Duodenal mucosa (tissue), 2 donors: ENCODE measurements around the gene GRHL1.

Experiments
- H3K27ac ChIP-seq: one replicate; pipeline ENCODE4 v1.7.0; 2013; ENCODE audit warnings: low read depth, low read length
- H3K27me3 ChIP-seq, 2 donors: one replicate each; pipeline ENCODE4 v1.7.0; 2013; ENCODE audit warnings: low read length in 2 of 2, control low read depth in 1 of 2; ENCODE audit not compliant: insufficient read depth in 2 of 2, control insufficient read depth in 1 of 2
- H3K36me3 ChIP-seq, 2 donors: one replicate each; pipeline ENCODE4 v1.7.0; 2013; ENCODE audit warnings: low read length in 2 of 2, control low read depth in 1 of 2; ENCODE audit not compliant: insufficient read depth in 2 of 2, control insufficient read depth in 1 of 2
- H3K4me1 ChIP-seq, 2 donors: one replicate each; pipeline ENCODE4 v1.7.0; 2013; ENCODE audit warnings: low read length in 2 of 2, control low read depth in 1 of 2; ENCODE audit not compliant: insufficient read depth in 2 of 2, control insufficient read depth in 1 of 2
- H3K4me3 ChIP-seq, 2 donors: one replicate each; pipeline ENCODE4 v1.7.0; 2013; ENCODE audit warnings: low read length in 2 of 2, low read depth in 1 of 2
- H3K9ac ChIP-seq, 2 donors: one replicate each; pipeline ENCODE4 v1.7.0; 2013; ENCODE audit warnings: low read length in 2 of 2, low read depth in 1 of 2
- H3K9me3 ChIP-seq, 2 donors: one replicate each; pipeline ENCODE4 v1.7.0; 2013; ENCODE audit warnings: low read length in 2 of 2, control low read depth in 1 of 2; ENCODE audit not compliant: control insufficient read depth in 1 of 2

Gene GRHL1

DNA sequence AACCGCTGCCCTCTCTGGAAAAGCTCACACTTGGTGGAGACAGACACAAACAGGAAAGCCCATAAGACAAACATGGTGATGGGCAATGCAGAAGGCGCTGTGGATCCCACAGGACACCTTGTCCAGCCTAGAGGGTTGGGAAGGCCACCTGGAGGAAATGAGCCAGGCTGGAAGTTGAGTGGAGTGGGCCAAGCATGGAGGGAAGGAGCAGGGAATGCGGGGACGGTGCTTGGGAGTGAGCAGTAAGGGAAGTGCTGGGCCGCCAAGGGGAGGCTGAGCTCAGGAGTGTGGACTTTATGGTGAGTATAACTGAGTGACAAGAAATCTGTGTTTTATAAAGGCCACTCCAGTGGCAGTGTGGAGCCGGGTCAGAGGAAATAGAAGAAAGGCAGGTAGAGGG lies 2.8 kb upstream of the GRHL1 start:
- no peaks in the 10 kb centered on the region for H3K36me3 ChIP-seq
- H3K4me1 ChIP-seq: no peaks in the 10 kb centered on the region
- no peak overlapping the region for H3K4me3 ChIP-seq
- peaks cover 17 to 30% of the 10 kb centered on the region in 2 donors for H3K27me3 ChIP-seq
- H3K27ac ChIP-seq: no peak overlapping the region
- H3K9ac ChIP-seq: no peak overlapping the region
- no peaks in the 10 kb centered on the region for H3K9me3 ChIP-seq

DNA sequence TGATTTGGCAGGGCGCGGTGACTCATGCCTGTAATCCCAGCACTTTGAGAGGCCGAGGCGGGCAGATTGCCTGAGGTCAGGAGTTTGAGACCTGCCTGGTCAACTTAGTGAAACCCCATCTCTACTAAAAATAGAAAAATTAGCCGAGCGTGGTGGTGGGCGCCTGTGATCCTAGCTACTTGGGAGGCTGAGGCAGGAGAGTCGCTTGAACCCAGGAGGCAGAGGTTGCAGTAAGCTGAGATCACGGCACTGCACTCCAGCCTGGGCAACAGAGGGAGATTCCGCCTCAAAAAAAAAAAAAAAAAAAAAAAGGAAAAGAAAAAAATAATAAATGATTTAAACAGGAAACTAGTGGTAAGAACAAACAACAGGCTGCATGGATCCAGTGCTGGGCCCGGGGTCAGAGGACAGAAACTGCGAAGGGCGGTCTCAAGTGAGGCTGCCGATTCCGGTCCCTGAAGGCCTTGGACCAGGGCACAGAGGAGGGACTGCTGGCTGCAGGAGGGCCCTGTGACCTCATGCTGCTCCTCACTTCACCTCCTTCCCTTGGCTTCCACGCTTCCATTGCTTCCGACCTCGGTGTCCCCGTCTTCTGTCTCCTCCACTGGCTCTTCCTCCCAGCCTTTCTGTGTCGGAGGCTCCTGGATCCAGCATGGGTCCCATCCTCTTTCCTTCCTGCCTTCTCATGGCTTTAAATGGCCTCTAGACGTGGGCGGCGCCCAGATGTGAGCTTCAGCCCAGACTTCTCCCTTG lies 2.1 kb upstream of the GRHL1 start:
- Histone ChIP-seq H3K9me3 (no peaks in the 10 kb centered on the region), H3K4me1 (peaks cover 4 to 6% of the 10 kb centered on the region in 2 donors), H3K4me3 (no peak overlapping the region), H3K9ac (no peak overlapping the region), H3K27ac (no peak overlapping the region), H3K36me3 (no peaks in the 10 kb centered on the region), H3K27me3 (peaks cover 14 to 28% of the 10 kb centered on the region in 2 donors)

DNA sequence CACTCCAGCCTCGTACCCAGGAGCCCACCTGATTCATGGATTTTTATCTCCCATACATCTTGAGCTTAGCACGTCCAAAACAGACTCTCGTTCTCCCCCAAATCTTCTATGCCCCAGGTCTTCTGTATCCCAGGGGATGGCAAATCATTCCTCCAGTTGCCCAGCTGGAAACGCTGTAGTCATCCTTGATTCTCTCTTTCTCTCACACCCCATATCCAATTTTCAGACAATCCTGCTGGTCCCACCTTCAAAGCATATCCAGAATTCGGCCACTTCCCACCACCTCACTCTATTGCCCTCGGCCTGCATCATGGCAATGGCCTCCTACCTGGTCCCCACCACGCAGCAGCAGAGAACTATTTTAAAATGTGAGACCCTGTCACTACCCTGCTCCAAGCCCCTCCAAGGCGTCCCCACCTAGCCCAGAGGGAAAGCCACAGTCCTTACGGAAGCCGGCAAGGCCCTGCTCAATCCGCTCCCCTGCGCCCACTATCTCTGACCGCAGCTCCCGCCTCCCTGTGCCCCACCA lies 1.4 kb upstream of the GRHL1 start:
- H3K4me3 ChIP-seq: peak overlapping the region in 1 of 2 donors; percentile 62
- no peak overlapping the region for H3K9ac ChIP-seq
- peaks cover 4 to 9% of the 10 kb centered on the region in 2 donors for H3K4me1 ChIP-seq
- H3K9me3 ChIP-seq: no peaks in the 10 kb centered on the region
- no peaks in the 10 kb centered on the region for H3K36me3 ChIP-seq
- H3K27ac ChIP-seq: no peak overlapping the region
- peaks cover 11 to 21% of the 10 kb centered on the region in 2 donors for H3K27me3 ChIP-seq

DNA sequence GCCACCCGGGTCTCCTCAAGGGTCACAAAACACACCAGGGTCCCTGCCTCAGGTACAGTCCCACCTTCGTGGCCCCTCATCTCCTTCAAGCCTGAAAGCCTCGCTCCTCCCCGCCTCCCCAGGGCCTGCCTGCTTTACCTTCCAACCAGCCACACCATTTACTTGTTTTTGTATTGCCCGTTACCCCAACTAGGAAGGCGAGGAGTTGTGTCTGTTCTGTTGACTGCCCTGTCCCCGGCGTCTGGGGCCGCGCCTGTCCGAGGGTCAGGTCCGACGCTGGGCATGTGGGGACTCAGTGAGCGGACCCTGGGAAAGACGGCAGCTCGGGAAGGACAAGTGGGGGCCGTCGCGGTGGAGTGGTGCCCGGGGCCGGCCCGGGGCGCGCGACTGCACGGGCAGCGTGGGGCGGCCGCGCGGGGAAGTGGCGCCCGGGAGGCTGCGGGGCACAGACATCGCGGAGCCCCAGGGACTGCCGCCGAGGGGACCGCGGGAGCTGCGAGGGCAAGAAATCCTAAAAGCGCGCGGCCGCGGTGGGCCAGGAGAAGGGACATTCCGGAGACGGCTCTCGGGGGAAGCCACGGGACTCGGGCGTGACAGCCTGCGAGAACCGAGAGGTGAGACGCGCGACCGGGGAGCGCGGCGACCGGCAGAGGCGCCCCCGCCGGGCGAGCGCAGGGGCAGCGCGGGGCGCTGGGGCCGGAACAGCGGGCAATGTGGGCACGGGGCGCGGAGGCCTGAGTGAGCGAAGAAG lies 797 bp upstream of the GRHL1 start:
- Histone ChIP-seq H3K9me3 (no peaks in the 10 kb centered on the region), H3K4me3 (peak overlapping the region; percentile 58 to 62), H3K9ac (peak overlapping the region; percentile 33 to 36), H3K36me3 (no peaks in the 10 kb centered on the region), H3K27me3 (peaks cover 11 to 16% of the 10 kb centered on the region in 2 donors), H3K27ac (no peak overlapping the region), H3K4me1 (peaks cover 4 to 9% of the 10 kb centered on the region in 2 donors)

DNA sequence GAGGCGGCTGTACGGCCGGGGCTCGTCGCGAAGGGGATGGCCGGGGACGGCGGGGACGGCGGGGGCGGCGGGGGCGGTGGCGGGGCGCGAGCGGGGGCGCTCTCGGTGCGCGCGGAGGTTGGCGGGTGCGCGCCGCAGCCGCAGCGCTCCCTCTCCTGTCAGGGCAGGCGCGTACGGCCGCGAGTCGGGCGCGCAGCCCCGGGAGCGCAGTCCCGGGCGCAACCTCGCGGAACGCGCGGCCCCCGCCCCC lies 296 bp upstream of the GRHL1 start:
- Histone ChIP-seq H3K27me3 (peaks cover 7 to 13% of the 10 kb centered on the region in 2 donors), H3K4me1 (peaks cover 4 to 9% of the 10 kb centered on the region in 2 donors), H3K9me3 (no peaks in the 10 kb centered on the region), H3K27ac (no peak overlapping the region), H3K36me3 (no peaks in the 10 kb centered on the region), H3K9ac (peak overlapping the region; percentile 33 to 36), H3K4me3 (peak overlapping the region; percentile 58 to 62)

DNA sequence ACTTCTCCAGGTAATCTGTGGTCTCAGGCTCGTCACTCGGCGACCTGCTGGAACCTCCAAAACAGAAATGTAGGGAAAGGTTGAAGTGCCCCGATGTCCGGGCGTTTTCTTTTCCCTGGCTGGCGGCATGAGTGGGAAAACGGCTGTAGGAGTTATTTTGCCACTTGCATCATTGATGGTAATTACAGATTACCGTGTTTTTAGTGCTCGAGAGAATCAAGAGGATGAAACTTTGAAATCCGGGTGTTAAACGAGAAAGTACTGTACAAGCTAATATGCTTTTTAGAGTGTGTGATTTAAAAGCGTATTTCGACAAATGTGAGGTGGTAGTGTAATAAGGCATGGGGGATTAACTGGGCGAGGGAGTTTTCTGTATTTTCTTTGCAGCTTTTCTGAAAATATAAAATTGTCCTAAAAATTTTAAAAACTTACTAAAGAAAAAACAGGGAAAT lies 819 bp downstream of the GRHL1 start:
- Histone ChIP-seq H3K27ac (no peak overlapping the region), H3K4me3 (peak overlapping the region; percentile 23 to 58), H3K9me3 (no peaks in the 10 kb centered on the region), H3K9ac (peak overlapping the region in 1 of 2 donors; percentile 45), H3K27me3 (peaks cover 7 to 13% of the 10 kb centered on the region in 2 donors), H3K36me3 (no peaks in the 10 kb centered on the region), H3K4me1 (peaks cover 4 to 9% of the 10 kb centered on the region in 2 donors)

GRCh38 chr2:9952856-9953503 lies 1.5 kb downstream of the GRHL1 start:
- Histone ChIP-seq H3K4me1 (peaks cover 4 to 9% of the 10 kb centered on the region in 2 donors), H3K9me3 (no peaks in the 10 kb centered on the region), H3K36me3 (no peaks in the 10 kb centered on the region), H3K4me3 (no peak overlapping the region), H3K27ac (no peak overlapping the region), H3K9ac (no peak overlapping the region), H3K27me3 (peaks cover 7 to 13% of the 10 kb centered on the region in 2 donors)

DNA sequence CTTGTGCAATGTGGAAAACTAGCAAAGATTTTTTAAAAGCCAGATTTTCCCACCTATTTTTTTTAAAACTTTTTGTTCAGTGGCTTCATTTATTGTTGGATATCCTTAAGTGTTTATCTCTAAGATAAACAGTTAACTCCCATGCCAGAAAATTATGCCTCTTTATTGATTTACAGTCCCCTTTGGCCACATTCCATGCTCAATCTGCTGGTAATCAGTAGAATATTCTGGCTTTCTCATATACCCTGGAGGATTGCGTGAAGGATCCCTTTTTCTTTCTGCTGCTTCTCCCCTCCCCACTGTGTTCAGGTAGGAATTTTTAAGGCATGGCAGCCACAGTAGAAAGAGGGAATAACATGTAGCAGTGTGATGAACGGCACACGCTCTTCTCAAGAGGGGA lies 2.6 kb downstream of the GRHL1 start:
- no peak overlapping the region for H3K4me3 ChIP-seq
- no peak overlapping the region for H3K9ac ChIP-seq
- H3K36me3 ChIP-seq: no peaks in the 10 kb centered on the region
- H3K27me3 ChIP-seq: peaks cover 7 to 13% of the 10 kb centered on the region in 2 donors
- H3K4me1 ChIP-seq: peaks cover 4 to 9% of the 10 kb centered on the region in 2 donors
- no peak overlapping the region for H3K27ac ChIP-seq
- no peaks in the 10 kb centered on the region for H3K9me3 ChIP-seq

DNA sequence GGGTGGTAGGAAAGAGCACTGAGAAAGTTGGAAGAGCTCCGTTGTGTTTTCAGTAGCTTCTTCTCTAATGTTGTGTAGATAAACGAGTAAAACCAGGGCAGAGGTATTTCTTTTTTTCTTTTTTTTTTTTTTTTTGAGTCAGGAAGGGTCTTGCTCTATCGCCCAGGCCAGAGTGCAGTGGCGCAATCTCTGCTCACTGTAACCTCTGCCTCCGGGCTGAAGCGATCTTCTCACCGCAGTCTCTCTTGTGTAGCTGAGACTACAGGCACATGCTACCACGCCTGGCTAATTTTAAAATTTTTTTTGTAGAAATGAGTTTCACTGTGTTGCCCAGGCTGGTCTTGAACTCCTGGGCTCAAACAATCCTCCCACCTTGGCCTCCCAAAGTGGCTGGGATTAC lies 6.6 kb downstream of the GRHL1 start:
- H3K9ac ChIP-seq: no peak overlapping the region
- H3K4me3 ChIP-seq: no peak overlapping the region
- peaks cover 0 to 4% of the 10 kb centered on the region in 2 donors for H3K27me3 ChIP-seq
- H3K9me3 ChIP-seq: no peaks in the 10 kb centered on the region
- no peak overlapping the region for H3K27ac ChIP-seq
- H3K36me3 ChIP-seq: no peaks in the 10 kb centered on the region
- peaks cover 4 to 9% of the 10 kb centered on the region in 2 donors for H3K4me1 ChIP-seq

GRCh38 chr2:9959262-9959661 lies 7.8 kb downstream of the GRHL1 start:
- Histone ChIP-seq H3K9ac (no peak overlapping the region), H3K36me3 (no peaks in the 10 kb centered on the region), H3K4me1 (peaks cover 2 to 5% of the 10 kb centered on the region in 2 donors), H3K27me3 (peaks cover 0 to 4% of the 10 kb centered on the region in 2 donors), H3K9me3 (no peaks in the 10 kb centered on the region), H3K4me3 (no peak overlapping the region), H3K27ac (no peak overlapping the region)
